Nephron (organoid): ENCODE results near the gene YBX3.
A peak's percentile ranks its signal among the peaks of the same experiment; 100 is the strongest.

Experiments used
- H3K27ac Mint-ChIP-seq, 3 experiments: 2 replicates each; pipeline ENCODE4 v1.8.0; 2020; ENCODE audit warnings: mixed read lengths in 3 of 3, mild to moderate bottlenecking in 2 of 3, moderate library complexity in 1 of 3
- H3K27me3 Mint-ChIP-seq: 2 replicates; pipeline ENCODE4 v1.8.0; 2021; ENCODE audit warnings: low read depth, mild to moderate bottlenecking, moderate library complexity, mixed read lengths
- H3K36me3 Mint-ChIP-seq: 2 replicates; pipeline ENCODE4 v1.8.0; 2020; ENCODE audit warnings: low read depth, mixed read lengths
- H3K4me1 Mint-ChIP-seq: 2 replicates; pipeline ENCODE4 v1.8.0; 2020; ENCODE audit warnings: mixed read lengths
- H3K4me3 Mint-ChIP-seq, 3 experiments: 2 replicates each; pipeline ENCODE4 v1.8.0; 2020; ENCODE audit warnings: mild to moderate bottlenecking in 3 of 3, mixed read lengths in 3 of 3, moderate library complexity in 2 of 3
- H3K9me3 Mint-ChIP-seq: 2 replicates; pipeline ENCODE4 v1.8.0; 2020; ENCODE audit warnings: mixed read lengths
- CTCF ChIP-seq, 3 experiments: fragments of 200-600 bp; sonication (generic); IDR thresholded peaks; one replicate each; pipeline ENCODE4 v1.5.0; 2021; ENCODE audit warnings: antibody characterized with exemption in 3 of 3; ENCODE audit not compliant: unreplicated experiment in 3 of 3

Gene YBX3

DNA sequence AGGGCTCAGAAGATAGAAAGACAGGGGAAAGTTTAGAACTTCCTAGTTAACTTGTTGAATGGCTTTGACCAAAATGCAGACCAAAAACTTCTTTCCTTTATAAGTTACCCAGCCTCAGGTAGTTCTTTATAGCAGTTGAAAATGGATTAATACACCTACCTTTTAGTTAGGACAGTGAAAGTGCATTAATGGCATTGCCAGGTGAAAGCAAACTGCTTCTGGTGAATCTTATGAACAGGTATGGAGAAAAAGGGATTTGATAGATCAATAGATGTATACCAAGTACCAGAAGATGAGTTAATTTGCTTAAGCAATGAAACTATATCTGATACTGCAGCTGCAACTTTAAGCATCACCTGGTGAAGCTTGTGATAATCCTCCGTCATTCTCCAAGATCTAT lies 35.1 kb downstream of the YBX3 start:
- H3K36me3 Mint-ChIP-seq: no peaks in the 10 kb centered on the region
- no peak overlapping the region for H3K27ac Mint-ChIP-seq
- no peaks in the 10 kb centered on the region for H3K9me3 Mint-ChIP-seq
- TF ChIP-seq CTCF (IDR thresholded peaks at IDR 0.05; ENCODE audit: unreplicated experiment in 3 of 3): no peak
- H3K4me1 Mint-ChIP-seq: no peaks in the 10 kb centered on the region
- H3K27me3 Mint-ChIP-seq: no peaks in the 10 kb centered on the region
- no peak overlapping the region for H3K4me3 Mint-ChIP-seq

GRCh38 chr12:10673659-10674384 lies 49.3 kb downstream of the YBX3 start, which contains the start of gene STYK1:
Gene STYK1, minus strand, starts transcription at chr12:10674052. Its CDS starts 39,434 bp downstream, at chr12:10634618.
- peak within 1 kb of the TSS; percentile 81 to 84 (median 82) for H3K4me3 Mint-ChIP-seq

DNA sequence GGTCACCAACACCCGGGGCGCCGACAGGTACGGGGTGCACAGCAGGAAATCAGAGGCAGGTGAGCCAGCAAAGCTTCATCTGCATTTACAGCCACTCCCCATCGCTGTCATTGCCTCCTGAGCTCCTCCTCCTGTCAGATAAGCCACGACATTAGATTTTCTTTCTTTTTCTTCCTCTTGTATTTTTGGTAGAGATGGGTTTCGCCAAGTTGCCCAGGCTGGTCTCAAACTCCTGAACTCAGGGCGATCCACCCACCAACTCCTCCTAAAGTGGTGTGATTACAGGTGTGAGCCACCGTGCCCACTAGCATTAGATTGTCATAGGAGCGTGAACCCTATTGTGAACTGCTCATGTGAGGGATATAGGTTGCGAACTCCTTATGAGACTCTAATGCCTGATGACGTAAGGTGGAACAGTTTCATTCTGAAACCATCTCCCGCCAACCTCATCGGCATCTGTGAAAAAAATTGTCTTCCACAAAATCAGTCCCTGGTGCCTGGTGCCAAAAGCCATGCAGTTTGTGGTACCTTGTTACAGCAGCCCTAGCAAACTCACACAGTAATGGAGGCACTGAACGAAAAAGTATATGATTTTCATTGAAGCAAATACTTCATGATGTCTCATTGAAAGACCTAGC lies 50.8 kb downstream of the YBX3 start:
- Mint-ChIP-seq H3K4me3 (peak overlapping the region; percentile 58 to 81 (median 60)), H3K4me1 (no peaks in the 10 kb centered on the region), H3K27me3 (peaks cover 30% of the 10 kb centered on the region), H3K27ac (no peak overlapping the region), H3K9me3 (no peaks in the 10 kb centered on the region), H3K36me3 (no peaks in the 10 kb centered on the region)
- TF ChIP-seq CTCF (IDR thresholded peaks at IDR 0.05; ENCODE audit: unreplicated experiment in 3 of 3): no peak

More at GRCh38 chr12:10673659-10674384, 49.3 kb downstream of the YBX3 start, which contains the start of gene STYK1:
- Mint-ChIP-seq H3K36me3 (no peaks in the 10 kb centered on the region), H3K9me3 (no peaks in the 10 kb centered on the region), H3K27me3 (peaks cover 30% of the 10 kb centered on the region), H3K4me1 (no peaks in the 10 kb centered on the region), H3K27ac (no peak within 1 kb of the TSS)
- TF ChIP-seq CTCF (IDR thresholded peaks at IDR 0.05; ENCODE audit: unreplicated experiment in 3 of 3): peak; percentile 80 to 92 (median 86)

DNA sequence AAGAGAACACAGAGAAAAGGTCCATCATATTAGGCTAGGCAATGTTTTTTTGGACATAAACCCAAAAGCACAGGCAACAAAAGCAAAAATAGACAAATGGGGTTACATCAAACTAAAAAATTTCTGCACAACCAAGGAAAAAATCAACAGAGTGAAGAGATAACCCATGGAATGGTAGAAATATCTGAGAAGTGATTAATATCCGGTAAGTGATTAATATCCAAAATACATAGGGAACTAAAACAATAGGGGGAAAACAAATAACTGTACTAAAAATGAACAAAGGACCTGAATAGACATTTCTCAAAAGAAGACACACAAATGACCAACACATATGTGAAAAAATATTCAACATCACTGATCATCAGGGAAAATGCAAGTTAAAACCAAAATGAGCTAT lies 53.6 kb downstream of the YBX3 start:
- Mint-ChIP-seq H3K36me3 (no peaks in the 10 kb centered on the region), H3K27me3 (peaks cover 23% of the 10 kb centered on the region), H3K27ac (no peak overlapping the region), H3K9me3 (no peaks in the 10 kb centered on the region), H3K4me3 (no peak overlapping the region), H3K4me1 (no peaks in the 10 kb centered on the region)
- no peak for TF ChIP-seq CTCF (IDR thresholded peaks at IDR 0.05; ENCODE audit: unreplicated experiment in 3 of 3)

DNA sequence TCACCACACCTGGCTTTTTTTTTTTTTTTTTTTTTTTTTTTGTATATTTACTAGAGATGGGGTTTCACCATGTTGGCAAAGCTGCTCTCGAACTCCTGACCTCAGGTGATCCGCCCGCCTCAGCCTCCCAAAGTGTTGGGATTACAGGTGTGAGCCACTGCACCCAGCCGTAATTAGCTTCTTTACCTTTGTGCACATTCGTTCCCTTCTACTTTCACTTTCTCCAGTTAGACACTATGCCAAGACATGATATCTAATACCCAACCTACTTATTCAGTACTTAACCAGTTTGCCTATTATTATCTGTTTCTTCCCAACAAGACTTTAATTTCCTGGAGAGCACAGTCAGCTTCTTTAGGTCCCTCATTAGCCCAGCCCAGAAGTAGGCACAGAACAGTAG lies 54.6 kb downstream of the YBX3 start:
- Mint-ChIP-seq H3K27ac (no peak overlapping the region), H3K4me1 (no peaks in the 10 kb centered on the region), H3K4me3 (no peak overlapping the region), H3K27me3 (peaks cover 18% of the 10 kb centered on the region), H3K9me3 (no peaks in the 10 kb centered on the region), H3K36me3 (no peaks in the 10 kb centered on the region)
- TF ChIP-seq CTCF (IDR thresholded peaks at IDR 0.05; ENCODE audit: unreplicated experiment in 3 of 3): no peak
